GM12878 (cell line): ENCODE results near the gene CRTC1.

Experiments
- NFYB ChIP-seq: IDR thresholded peaks from 2 replicates; pipeline ENCODE4 v1.6.1; 2011; ENCODE audit warnings: low read depth, mild to moderate bottlenecking, low read length, improper control_type of control experiment, moderate library complexity; ENCODE audit not compliant: insufficient read depth
- SRF ChIP-seq, 2 experiments: IDR thresholded peaks; 2 replicates each; pipeline ENCODE4 v1.6.1; 2011; ENCODE audit warnings: low read depth in 2 of 2, low read length in 2 of 2, mild to moderate bottlenecking in 1 of 2, moderate library complexity in 1 of 2

DNA sequence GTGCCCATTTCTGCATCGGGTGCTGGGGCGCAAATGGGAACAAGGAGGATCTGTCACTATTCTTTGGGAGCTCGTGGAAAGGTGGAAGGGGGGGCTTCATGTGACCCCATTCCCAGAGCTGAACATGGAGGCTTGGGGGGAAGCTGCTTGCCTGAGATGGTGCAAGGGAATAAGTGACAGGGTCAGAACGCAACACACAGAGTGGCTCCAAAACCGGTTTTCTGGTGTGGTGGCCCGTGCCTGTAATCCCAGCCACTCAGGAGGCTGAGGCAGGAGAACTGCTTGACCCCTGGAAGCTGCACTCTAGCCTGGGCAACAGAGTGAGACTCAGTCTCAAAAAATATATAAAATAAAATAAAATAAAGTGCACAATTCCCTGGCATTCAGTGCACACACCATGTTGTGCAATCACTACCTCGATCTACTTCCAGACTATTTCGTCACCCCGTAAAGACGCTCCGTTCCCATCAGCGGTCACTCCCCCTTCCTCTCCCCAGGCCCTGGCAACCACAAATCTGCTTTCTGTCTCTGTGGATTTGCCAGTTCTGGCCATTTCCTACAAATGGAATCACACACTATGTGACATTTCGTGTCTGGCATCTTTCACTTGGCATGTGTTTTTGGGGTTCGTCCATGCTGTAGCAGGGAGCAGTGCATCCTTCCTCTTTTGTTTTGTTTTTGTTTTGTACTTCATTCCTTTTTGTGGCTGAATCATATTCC is 125.8 kb downstream of the CRTC1 start:
- no peak for TF ChIP-seq NFYB
- TF ChIP-seq SRF (IDR thresholded peaks at IDR 0.05; ENCODE audit: low read depth in 2 of 2, low read length in 2 of 2), result no peak
